Caco-2 (cell line): ENCODE results near the gene GTF2H3. TPM values are rescaled to one million over a fixed set of nuclear protein-coding genes. Genes with fewer than 3 reads are reported as not detected.
"Not testable (repeated sequence)": the region's sequence is repeated elsewhere in the genome, so short reads cannot be mapped to it uniquely, and the experiment has no call there.

Experiments used
- BruUV-seq: library from RNA; stranded (reverse); fragments of 400-500 nt; replicated peaks from 2 replicates; lab custom pipeline; 2021; lab: Mats Ljungman, UMichigan
- CTCF ChIA-PET: fragments of 300-600 bp; sonication (Branson Sonifier 250); formaldehyde crosslinking; loops from one replicate; lab custom pipeline; 2022; ENCODE audit warnings: antibody characterized with exemption; lab: Charles Lee
- POLR2A ChIA-PET: fragments of 300-600 bp; sonication (Branson Sonifier 250); formaldehyde crosslinking; loops from one replicate; lab custom pipeline; 2022; ENCODE audit warnings: antibody characterized with exemption; lab: Charles Lee
- DNase-seq, 2 experiments: peaks; one replicate each; pipeline versions ENCODE4 v3.0.0 to v3.0.0-alpha.2; 2020 to 2022
- H3K27me3 ChIP-seq: replicated peaks from 2 replicates; pipeline ENCODE4 v1.6.0; 2011; ENCODE audit warnings: low read length; ENCODE audit not compliant: control insufficient read depth, insufficient read depth
- H3K36me3 ChIP-seq: 2 replicates; pipeline ENCODE4 v1.5.1; 2011; ENCODE audit warnings: low read length; ENCODE audit not compliant: control insufficient read depth, insufficient read depth
- H3K4me1 ChIP-seq: fragments of 250-450 bp; sonication (Bioruptor Pico); 2 replicates; pipeline ENCODE4 v1.5.1; 2020; ENCODE audit warnings: mild to moderate bottlenecking
- H3K4me3 ChIP-seq: 2 replicates; pipeline ENCODE4 v1.5.1; 2011; ENCODE audit warnings: low read depth, mild to moderate bottlenecking, control low read depth, low read length
- H3K9me3 ChIP-seq: fragments of 250-450 bp; sonication (Bioruptor Pico); 2 replicates; pipeline ENCODE4 v1.5.1; 2020; ENCODE audit warnings: mild to moderate bottlenecking, moderate library complexity
- H3K27ac Mint-ChIP-seq: one replicate; pipeline ENCODE4 v1.8.0; 2022; ENCODE audit warnings: mixed read lengths; ENCODE audit not compliant: unreplicated experiment
- H3K27me3 Mint-ChIP-seq: one replicate; pipeline ENCODE4 v1.8.0; 2022; ENCODE audit warnings: mixed read lengths; ENCODE audit not compliant: insufficient read depth, unreplicated experiment
- H3K36me3 Mint-ChIP-seq: one replicate; pipeline ENCODE4 v1.8.0; 2022; ENCODE audit warnings: mild to moderate bottlenecking, mixed read lengths; ENCODE audit not compliant: insufficient read depth, unreplicated experiment
- H3K4me1 Mint-ChIP-seq: one replicate; pipeline ENCODE4 v1.8.0; 2022; ENCODE audit warnings: low read depth, mixed read lengths; ENCODE audit not compliant: unreplicated experiment
- H3K4me3 Mint-ChIP-seq: one replicate; pipeline ENCODE4 v1.8.0; 2022; ENCODE audit warnings: mild to moderate bottlenecking, moderate library complexity, mixed read lengths; ENCODE audit not compliant: unreplicated experiment
- H3K9me3 Mint-ChIP-seq: one replicate; pipeline ENCODE4 v1.8.0; 2022; ENCODE audit warnings: mixed read lengths; ENCODE audit not compliant: unreplicated experiment
- intact Hi-C: fragments of 100-400 bp; cut with micrococcal nuclease; formaldehyde crosslinking; loops from one replicate; pipeline ENCODE4 v1.10.0; 2022; ENCODE audit not compliant: unreplicated experiment
- total RNA-seq: library from RNA; stranded (reverse); gene quantifications from 2 replicates; pipeline ENCODE4 v1.2.3, GENCODE V29; 2022
- TF ChIP-seq, protein P1 (sequence below), 2 experiments: fragments of 200-600 bp in 1 of 2; IDR thresholded peaks; 1 replicate in 1 of 2; 2 replicates in 1 of 2; pipeline versions ENCODE4 v1.5.1 to v1.8.0; 2011 to 2022; ENCODE audit warnings: antibody characterized with exemption in 1 of 2, control low read depth in 1 of 2, inconsistent platforms in 1 of 2, low read depth in 1 of 2, low read length in 1 of 2, mild to moderate bottlenecking in 1 of 2, moderate library complexity in 1 of 2; ENCODE audit not compliant: insufficient read depth in 1 of 2, severe bottlenecking in 1 of 2, unreplicated experiment in 1 of 2

GTF2H3 gene
- total RNA-seq, 1 experiment from 2014 or later: 44.8 TPM

GRCh38 chr12:123602651-123603195 lies 30.9 kb upstream of the GTF2H3 start:
- ChIA-PET CTCF (interaction anchor here (0.7 to 1.0 kb wide), 2 partner anchors 70 to 80 kb away, joined by 3 to 4 read pairs; no protein-coding TSS in a partner anchor), POLR2A (interaction anchor here (0.6 to 1.4 kb wide), 3 partner anchors 49 to 238 kb away, joined by 3 to 6 read pairs (median 6); no protein-coding TSS in a partner anchor)
- no peaks in the 10 kb centered on the region for H3K9me3 ChIP-seq
- H3K4me1 ChIP-seq: peaks cover 4% of the 10 kb centered on the region; the same call in 1 of the 2 replicates
- no peaks in the 10 kb centered on the region for H3K9me3 Mint-ChIP-seq
- intact Hi-C loops: loop anchor here (1.0 kb wide), 1 partner anchor 31 kb away; the partner anchor contains the start of genes EIF2B1 and GTF2H3
- H3K4me1 Mint-ChIP-seq: peaks cover 16% of the 10 kb centered on the region
- no peaks in the 10 kb centered on the region for H3K27me3 ChIP-seq
- TF ChIP-seq, protein P1, sequence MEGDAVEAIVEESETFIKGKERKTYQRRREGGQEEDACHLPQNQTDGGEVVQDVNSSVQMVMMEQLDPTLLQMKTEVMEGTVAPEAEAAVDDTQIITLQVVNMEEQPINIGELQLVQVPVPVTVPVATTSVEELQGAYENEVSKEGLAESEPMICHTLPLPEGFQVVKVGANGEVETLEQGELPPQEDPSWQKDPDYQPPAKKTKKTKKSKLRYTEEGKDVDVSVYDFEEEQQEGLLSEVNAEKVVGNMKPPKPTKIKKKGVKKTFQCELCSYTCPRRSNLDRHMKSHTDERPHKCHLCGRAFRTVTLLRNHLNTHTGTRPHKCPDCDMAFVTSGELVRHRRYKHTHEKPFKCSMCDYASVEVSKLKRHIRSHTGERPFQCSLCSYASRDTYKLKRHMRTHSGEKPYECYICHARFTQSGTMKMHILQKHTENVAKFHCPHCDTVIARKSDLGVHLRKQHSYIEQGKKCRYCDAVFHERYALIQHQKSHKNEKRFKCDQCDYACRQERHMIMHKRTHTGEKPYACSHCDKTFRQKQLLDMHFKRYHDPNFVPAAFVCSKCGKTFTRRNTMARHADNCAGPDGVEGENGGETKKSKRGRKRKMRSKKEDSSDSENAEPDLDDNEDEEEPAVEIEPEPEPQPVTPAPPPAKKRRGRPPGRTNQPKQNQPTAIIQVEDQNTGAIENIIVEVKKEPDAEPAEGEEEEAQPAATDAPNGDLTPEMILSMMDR (IDR thresholded peaks at IDR 0.05; ENCODE audit: insufficient read depth in 1 of 2, low read depth in 1 of 2, low read length in 1 of 2, severe bottlenecking in 1 of 2, unreplicated experiment in 1 of 2): no peak
- peaks cover 79% of the 10 kb centered on the region for H3K36me3 Mint-ChIP-seq
- H3K27me3 Mint-ChIP-seq: no peaks in the 10 kb centered on the region
- H3K4me3 ChIP-seq: peak overlapping the region; percentile 98
- peak in 1 of 2 experiments; percentile 22 for DNase-seq
- peaks cover 4% of the 10 kb centered on the region for H3K36me3 ChIP-seq
- BruUV-seq: TSS peak; percentile 52
- peak overlapping the region; percentile 85 for H3K4me3 Mint-ChIP-seq
- H3K27ac Mint-ChIP-seq: peak overlapping the region; percentile 94

- CTCF ChIA-PET, H3K27me3 Mint-ChIP-seq, H3K27me3 ChIP-seq, BruUV-seq, H3K9me3 Mint-ChIP-seq, H3K4me3 ChIP-seq, H3K36me3 ChIP-seq, H3K4me1 ChIP-seq, H3K9me3 ChIP-seq, intact Hi-C loops, POLR2A ChIA-PET, H3K27ac Mint-ChIP-seq: not testable (repeated sequence)
- Mint-ChIP-seq H3K36me3 (peaks cover 80% of the 10 kb centered on the region), H3K4me1 (peaks cover 16% of the 10 kb centered on the region), H3K4me3 (peak overlapping the region; percentile 85)
- peak in 1 of 2 experiments; percentile 4 for DNase-seq
Measured at GRCh38 chr12:123603495-123603894, 30.1 kb upstream of the GTF2H3 start.

- intact Hi-C loops: no loop called here
- TF ChIP-seq, protein P1 (IDR thresholded peaks at IDR 0.05; ENCODE audit: insufficient read depth in 1 of 2, low read depth in 1 of 2, low read length in 1 of 2, severe bottlenecking in 1 of 2, unreplicated experiment in 1 of 2): no peak
- no peak overlapping the region for H3K4me3 ChIP-seq
- H3K9me3 Mint-ChIP-seq: no peaks in the 10 kb centered on the region
- peaks cover 7% of the 10 kb centered on the region for H3K4me1 Mint-ChIP-seq
- DNase-seq: no peak
- no peaks in the 10 kb centered on the region for H3K27me3 Mint-ChIP-seq
- H3K27ac Mint-ChIP-seq: no peak overlapping the region
- peaks cover 5% of the 10 kb centered on the region for H3K36me3 ChIP-seq
- ChIA-PET POLR2A (no interaction called here), CTCF (no interaction called here)
- H3K36me3 Mint-ChIP-seq: peaks cover 99% of the 10 kb centered on the region
- no TSS peak for BruUV-seq
- no peaks in the 10 kb centered on the region for H3K4me1 ChIP-seq
- H3K4me3 Mint-ChIP-seq: no peak overlapping the region
- no peaks in the 10 kb centered on the region for H3K27me3 ChIP-seq
- H3K9me3 ChIP-seq: no peaks in the 10 kb centered on the region
Measured at GRCh38 chr12:123607756-123608155, 25.9 kb upstream of the GTF2H3 start.
